ENCODE measurements around the gene CYTH1. TPM values are rescaled to one million over a fixed set of nuclear protein-coding genes. Genes with fewer than 3 reads are reported as not detected.

The CYTH1 gene
- total and polyA plus RNA-seq, 7 experiments from 2014 or later, result 297 to 452 (median 418) TPM

DNA sequence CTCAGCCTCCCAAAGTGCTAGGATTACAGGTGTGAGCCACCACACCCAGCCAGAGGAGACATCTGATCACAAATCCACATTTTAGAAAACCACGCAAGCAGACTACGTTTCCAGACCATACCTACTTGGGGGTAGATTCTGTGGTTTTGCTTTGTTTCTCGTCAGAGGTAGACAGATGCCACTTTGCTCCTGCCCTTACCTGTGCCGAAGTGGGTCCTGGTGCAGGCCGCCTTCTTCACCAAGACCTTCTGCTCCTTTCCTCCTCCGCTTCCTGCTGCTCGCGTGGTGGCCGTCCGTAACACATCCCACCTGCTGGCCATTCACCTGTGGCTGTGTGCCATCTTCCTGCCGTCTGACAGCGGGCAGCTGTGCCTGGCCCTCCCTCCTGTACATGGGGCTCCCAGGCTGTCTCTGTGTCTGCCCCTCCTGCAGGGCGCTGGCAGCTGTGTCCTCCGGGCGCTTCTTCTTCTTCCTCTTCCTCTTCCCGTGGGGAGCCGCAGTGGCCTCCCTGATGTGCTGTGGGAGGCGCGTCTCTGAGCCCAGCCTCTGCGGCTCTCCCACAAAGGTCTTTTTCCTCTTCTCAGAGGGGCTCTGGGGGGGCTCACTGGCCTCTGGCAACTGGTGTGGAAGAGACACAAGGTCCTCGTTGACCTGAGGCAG, 21.2 kb upstream of the CYTH1 start:
- Histone ChIP-seq H3K4me1 (ENCODE audit: control insufficient read depth in 2 of 2, insufficient read depth in 2 of 2, low read length in 2 of 2) (peaks cover 26 to 48% of the 10 kb centered on the region in 2 donors), H3K9me3 (ENCODE audit: control insufficient read depth in 2 of 3, low read length in 3 of 3) (no peaks in the 10 kb centered on the region), H3K4me3 (ENCODE audit: low read length) (peak overlapping the region; percentile 24), H3K36me3 (ENCODE audit: control insufficient read depth in 2 of 3, insufficient read depth in 3 of 3, low read length in 3 of 3) (peaks cover 6 to 84% (median 32%) of the 10 kb centered on the region in 3 experiments), H3K27ac (ENCODE audit: low read depth, low read length) (peak overlapping the region; percentile 38), H3K27me3 (ENCODE audit: control insufficient read depth in 2 of 2, insufficient read depth in 2 of 2, low read length in 2 of 2) (no peaks in the 10 kb centered on the region)
- Mint-ChIP-seq H3K27me3 (no peaks in the 10 kb centered on the region), H3K36me3 (peaks cover 7 to 56% (median 35%) of the 10 kb centered on the region in 5 donors), H3K9me3 (no peaks in the 10 kb centered on the region), H3K4me3 (peak overlapping the region; percentile 57 to 81 (median 77)), H3K27ac (peak overlapping the region; percentile 60 to 97 (median 91)), H3K4me1 (peaks cover 40 to 69% (median 65%) of the 10 kb centered on the region in 7 donors)
- ChIA-PET POLR2A (interaction anchor here (0.7 to 3.5 kb wide), 7 partner anchors 9 to 440 kb away, joined by 3 to 10 read pairs (median 4); no protein-coding TSS in a partner anchor), CTCF (interaction anchor here (0.6 kb wide), 1 partner anchor 21 kb away, joined by 3 read pairs; no protein-coding TSS in a partner anchor)
- intact Hi-C loops (cut with micrococcal nuclease), result no loop called here
- ATAC-seq (peak; percentile 31), DNase-seq (peak in 6 of 9 donors; percentile 42 to 57 (median 48))

DNA sequence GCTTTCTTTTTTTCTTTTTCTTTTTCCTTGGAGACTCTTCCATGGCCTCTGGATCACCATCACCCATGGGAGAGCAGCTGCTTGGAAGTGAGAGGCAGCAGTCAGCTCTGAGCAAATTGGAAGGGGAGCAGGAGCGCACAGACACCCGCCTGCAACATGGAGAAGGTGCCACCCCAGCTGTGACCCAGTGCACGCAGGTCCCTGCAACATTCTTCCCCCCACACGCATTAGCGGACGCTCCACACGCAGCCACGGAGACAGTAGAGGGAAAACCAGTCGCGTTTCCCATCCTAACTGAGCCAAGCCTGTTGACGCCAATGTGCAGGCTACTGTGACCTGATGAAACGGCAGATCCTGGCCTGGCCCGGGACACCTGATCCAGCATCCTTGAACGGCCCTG, 20.4 kb upstream of the CYTH1 start:
- no peaks in the 10 kb centered on the region for H3K9me3 ChIP-seq (ENCODE audit: control insufficient read depth in 2 of 3, low read length in 3 of 3)
- H3K27ac ChIP-seq (ENCODE audit: low read depth, low read length), result peak overlapping the region; percentile 2
- Mint-ChIP-seq H3K9me3 (no peaks in the 10 kb centered on the region), H3K4me1 (peaks cover 43 to 75% (median 70%) of the 10 kb centered on the region in 7 donors), H3K27ac (peak overlapping the region in 8 of 9 donors; percentile 5 to 97 (median 93)), H3K4me3 (peak overlapping the region in 7 of 10 donors; percentile 21 to 81 (median 78)), H3K36me3 (peaks cover 7 to 60% (median 35%) of the 10 kb centered on the region in 5 donors), H3K27me3 (no peaks in the 10 kb centered on the region)
- peaks cover 6 to 84% (median 38%) of the 10 kb centered on the region in 3 experiments for H3K36me3 ChIP-seq (ENCODE audit: control insufficient read depth in 2 of 3, insufficient read depth in 3 of 3, low read length in 3 of 3)
- no peak for ATAC-seq
- ChIA-PET POLR2A (interaction anchor here (1.2 to 3.5 kb wide), 2 partner anchors 12 to 18 kb away, joined by 4 to 10 read pairs; no protein-coding TSS in a partner anchor), CTCF (no interaction called here)
- H3K4me1 ChIP-seq (ENCODE audit: control insufficient read depth in 2 of 2, insufficient read depth in 2 of 2, low read length in 2 of 2), result peaks cover 26 to 54% of the 10 kb centered on the region in 2 donors
- no peaks in the 10 kb centered on the region for H3K27me3 ChIP-seq (ENCODE audit: control insufficient read depth in 2 of 2, insufficient read depth in 2 of 2, low read length in 2 of 2)
- DNase-seq, result no peak
- intact Hi-C loops (cut with micrococcal nuclease), result no loop called here
- no peak overlapping the region for H3K4me3 ChIP-seq (ENCODE audit: low read length)

DNA sequence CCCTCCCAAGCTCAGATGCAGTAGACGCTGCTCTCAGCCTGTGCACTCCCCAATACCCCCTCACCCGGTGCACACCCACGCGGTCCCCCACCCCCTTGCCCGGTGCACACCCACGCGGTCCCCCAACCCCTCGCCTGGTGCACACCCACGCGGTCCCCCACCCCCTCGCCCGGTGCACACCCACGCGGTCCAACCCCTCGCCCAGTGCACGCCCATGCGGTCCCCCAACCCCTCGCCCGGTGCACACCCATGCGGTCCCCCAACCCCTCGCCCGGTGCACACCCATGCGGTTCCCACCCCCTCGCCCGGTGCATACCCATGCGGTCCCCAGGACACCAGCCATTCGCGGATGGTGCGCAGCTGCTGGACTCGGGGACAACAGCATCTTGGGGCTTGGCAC, 19.9 kb upstream of the CYTH1 start:
- ChIA-PET CTCF (interaction anchor here (1.0 kb wide), 1 partner anchor 54 kb away, joined by 3 read pairs; no protein-coding TSS in a partner anchor), POLR2A (interaction anchor here (0.8 to 3.5 kb wide), 5 partner anchors 13 to 60 kb away, joined by 3 to 10 read pairs (median 7); no protein-coding TSS in a partner anchor)
- H3K27me3 Mint-ChIP-seq, result no peaks in the 10 kb centered on the region
- DNase-seq (no peak), ATAC-seq (no peak)
- no peaks in the 10 kb centered on the region for H3K9me3 Mint-ChIP-seq
- intact Hi-C loops (cut with micrococcal nuclease), result no loop called here
- peaks cover 6 to 84% (median 34%) of the 10 kb centered on the region in 3 experiments for H3K36me3 ChIP-seq (ENCODE audit: control insufficient read depth in 2 of 3, insufficient read depth in 3 of 3, low read length in 3 of 3)
- H3K27ac Mint-ChIP-seq, result peak overlapping the region in 4 of 9 donors; percentile 10 to 96 (median 93)
- peaks cover 7 to 61% (median 35%) of the 10 kb centered on the region in 5 donors for H3K36me3 Mint-ChIP-seq
- peaks cover 26 to 54% of the 10 kb centered on the region in 2 donors for H3K4me1 ChIP-seq (ENCODE audit: control insufficient read depth in 2 of 2, insufficient read depth in 2 of 2, low read length in 2 of 2)
- H3K27ac ChIP-seq (ENCODE audit: low read depth, low read length), result no peak overlapping the region
- H3K4me3 Mint-ChIP-seq, result peak overlapping the region in 1 of 10 donors; percentile 78
- H3K4me3 ChIP-seq (ENCODE audit: low read length), result no peak overlapping the region
- no peaks in the 10 kb centered on the region for H3K27me3 ChIP-seq (ENCODE audit: control insufficient read depth in 2 of 2, insufficient read depth in 2 of 2, low read length in 2 of 2)
- H3K9me3 ChIP-seq (ENCODE audit: control insufficient read depth in 2 of 3, low read length in 3 of 3), result no peaks in the 10 kb centered on the region
- H3K4me1 Mint-ChIP-seq, result peaks cover 43 to 75% (median 70%) of the 10 kb centered on the region in 7 donors

DNA sequence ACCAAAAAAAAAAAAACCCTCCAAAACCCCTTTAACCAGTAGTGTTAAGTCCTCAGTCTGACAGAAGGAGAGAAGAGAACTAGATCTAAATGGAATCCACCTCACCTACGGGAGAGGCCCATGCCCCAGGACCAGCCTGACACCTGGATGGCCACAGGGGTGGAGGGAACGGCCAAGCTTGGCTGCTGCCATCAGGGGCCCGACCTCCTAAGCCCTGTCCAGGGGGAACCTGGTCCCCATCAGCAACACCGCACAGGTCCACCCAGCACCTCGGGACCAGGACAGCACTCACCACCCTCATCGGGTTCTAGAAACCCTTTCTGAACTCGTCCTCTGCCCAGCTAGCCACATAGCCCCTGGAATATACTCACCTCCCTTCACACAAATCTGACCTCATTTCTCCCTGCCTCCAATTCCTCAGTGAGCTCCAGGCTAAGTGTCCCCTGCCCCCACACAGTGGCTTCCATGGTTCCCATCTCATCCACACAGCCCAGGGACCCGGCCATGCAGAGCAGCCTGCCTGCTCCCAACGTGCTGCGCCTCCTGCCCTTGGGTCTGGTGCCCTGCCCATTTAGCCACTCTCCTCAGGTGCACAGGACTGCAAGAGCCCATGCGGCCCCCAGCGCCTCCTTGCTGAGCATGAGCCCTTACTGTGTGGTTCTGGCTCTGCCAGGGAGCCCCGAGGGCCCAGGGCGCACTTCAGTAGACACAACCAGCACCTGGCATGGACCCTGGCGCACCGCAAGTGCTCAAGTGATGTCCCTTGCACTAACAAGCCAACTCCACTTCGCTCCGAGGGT, 18.3 kb upstream of the CYTH1 start:
- ChIA-PET POLR2A (interaction anchor here (0.6 to 3.5 kb wide), 9 partner anchors 10 to 54 kb away, joined by 3 to 13 read pairs (median 6); partner anchors contain the start of gene CYTH1), CTCF (interaction anchor here (0.6 to 2.2 kb wide), 9 partner anchors 10 to 93 kb away, joined by 3 to 11 read pairs (median 4); no protein-coding TSS in a partner anchor)
- Histone ChIP-seq H3K9me3 (ENCODE audit: control insufficient read depth in 2 of 3, low read length in 3 of 3) (no peaks in the 10 kb centered on the region), H3K4me1 (ENCODE audit: control insufficient read depth in 2 of 2, insufficient read depth in 2 of 2, low read length in 2 of 2) (peaks cover 18 to 39% of the 10 kb centered on the region in 2 donors), H3K36me3 (ENCODE audit: control insufficient read depth in 2 of 3, insufficient read depth in 3 of 3, low read length in 3 of 3) (peaks cover 20 to 84% (median 34%) of the 10 kb centered on the region in 3 experiments), H3K4me3 (ENCODE audit: low read length) (no peak overlapping the region), H3K27ac (ENCODE audit: low read depth, low read length) (no peak overlapping the region), H3K27me3 (ENCODE audit: control insufficient read depth in 2 of 2, insufficient read depth in 2 of 2, low read length in 2 of 2) (no peaks in the 10 kb centered on the region)
- ATAC-seq (no peak), DNase-seq (no peak)
- intact Hi-C loops (cut with micrococcal nuclease), result no loop called here
- Mint-ChIP-seq H3K36me3 (peaks cover 13 to 61% (median 40%) of the 10 kb centered on the region in 5 donors), H3K27me3 (no peaks in the 10 kb centered on the region), H3K4me3 (no peak overlapping the region), H3K27ac (peak overlapping the region; percentile 43 to 95 (median 86)), H3K4me1 (peaks cover 40 to 75% (median 67%) of the 10 kb centered on the region in 7 donors), H3K9me3 (no peaks in the 10 kb centered on the region)

DNA sequence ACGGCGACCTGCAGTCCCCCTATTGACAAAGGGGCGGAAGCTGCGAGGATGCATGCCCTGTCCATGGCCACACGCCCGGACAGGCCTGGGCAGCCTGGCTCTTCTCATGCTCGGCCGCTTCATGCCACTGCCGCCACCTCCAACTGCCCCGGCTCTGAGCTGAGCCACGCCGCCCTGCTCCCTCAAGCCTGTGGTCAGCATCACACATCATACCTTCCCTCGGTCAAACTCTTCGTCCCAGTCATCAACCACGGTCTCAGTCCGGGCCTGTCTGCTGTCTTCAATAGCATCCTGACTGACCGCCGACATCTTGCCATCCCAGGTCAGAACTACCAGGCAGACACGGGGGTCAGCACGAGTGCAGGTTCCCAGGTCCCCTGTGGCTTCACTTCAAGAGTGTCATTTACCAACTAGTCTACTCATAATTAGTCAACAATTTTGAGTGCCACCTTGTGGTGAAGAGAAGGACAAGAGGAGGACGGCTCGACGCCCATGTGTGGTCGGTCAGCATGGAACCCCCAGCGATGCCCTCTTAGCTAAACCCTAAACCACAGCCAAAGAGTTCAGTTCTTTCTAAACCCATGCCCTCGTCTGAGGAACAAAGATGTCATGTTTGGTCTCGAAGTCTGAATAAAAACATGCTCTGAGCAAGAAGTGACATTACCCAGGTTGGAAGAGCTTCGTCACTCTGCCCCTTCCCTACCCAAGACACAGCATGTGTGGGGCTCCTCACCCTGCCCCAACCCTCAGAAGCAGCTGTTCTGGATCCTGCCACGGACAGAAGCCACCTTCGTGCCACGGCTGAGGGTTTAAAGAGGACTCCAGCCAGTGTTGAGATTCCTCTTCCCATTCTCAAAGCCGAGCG, 16.9 kb upstream of the CYTH1 start:
- Mint-ChIP-seq H3K4me1 (peaks cover 42 to 78% (median 63%) of the 10 kb centered on the region in 7 donors), H3K4me3 (peak overlapping the region in 8 of 10 donors; percentile 11 to 60 (median 45)), H3K9me3 (no peaks in the 10 kb centered on the region), H3K36me3 (peaks cover 13 to 65% (median 39%) of the 10 kb centered on the region in 5 donors), H3K27ac (peak overlapping the region; percentile 68 to 95 (median 86)), H3K27me3 (no peaks in the 10 kb centered on the region)
- Histone ChIP-seq H3K27me3 (ENCODE audit: control insufficient read depth in 2 of 2, insufficient read depth in 2 of 2, low read length in 2 of 2) (no peaks in the 10 kb centered on the region), H3K4me3 (ENCODE audit: low read length) (no peak overlapping the region), H3K27ac (ENCODE audit: low read depth, low read length) (no peak overlapping the region), H3K36me3 (ENCODE audit: control insufficient read depth in 2 of 3, insufficient read depth in 3 of 3, low read length in 3 of 3) (peaks cover 15 to 88% (median 26%) of the 10 kb centered on the region in 3 experiments), H3K4me1 (ENCODE audit: control insufficient read depth in 2 of 2, insufficient read depth in 2 of 2, low read length in 2 of 2) (peaks cover 7 to 27% of the 10 kb centered on the region in 2 donors), H3K9me3 (ENCODE audit: control insufficient read depth in 2 of 3, low read length in 3 of 3) (no peaks in the 10 kb centered on the region)
- ChIA-PET POLR2A (interaction anchor here (0.6 to 2.4 kb wide), 12 partner anchors 9 to 108 kb away, joined by 3 to 13 read pairs (median 3); partner anchors contain the start of gene CYTH1), CTCF (interaction anchor here (0.7 to 2.3 kb wide), 16 partner anchors 9 to 301 kb away, joined by 3 to 15 read pairs (median 3); partner anchors contain the start of gene CYTH1)
- DNase-seq (peak in 5 of 9 donors; percentile 54 to 65 (median 59)), ATAC-seq (peak; percentile 56)
- intact Hi-C loops (cut with micrococcal nuclease), result loop anchor here (1.0 to 5.0 kb wide), 8 partner anchors 10 to 352 kb away; no protein-coding TSS in a partner anchor
